PFSK-1 (cell line): Measurements from ENCODE around the gene TMEM132A.

Experiments used
- FOXP2 ChIP-seq: optimal IDR thresholded peaks from 2 replicates; pipeline ENCODE3; 2011; ENCODE audit warnings: borderline replicate concordance, control low read depth, inconsistent platforms; ENCODE audit not compliant: insufficient read depth; ENCODE audit errors: extremely low read length, extremely low read depth
- POLR2AphosphoS5 ChIP-seq: IDR thresholded peaks from 2 replicates; pipeline ENCODE4 v1.6.1; 2012; ENCODE audit warnings: low read depth, mild to moderate bottlenecking, control low read depth, low read length, moderate library complexity
- REST ChIP-seq, 2 experiments: IDR thresholded peaks; 2 replicates each; pipeline versions ENCODE4 v1.6.1 to v1.8.0; 2011 to 2012; ENCODE audit warnings: low read depth in 2 of 2, low read length in 2 of 2, control low read depth in 1 of 2, inconsistent platforms in 1 of 2, mild to moderate bottlenecking in 1 of 2, moderate library complexity in 1 of 2; ENCODE audit not compliant: insufficient read depth in 1 of 2
- SIN3A ChIP-seq: IDR thresholded peaks from 2 replicates; pipeline ENCODE4 v1.6.1; 2012; ENCODE audit warnings: mild to moderate bottlenecking, low read length, moderate library complexity, borderline replicate concordance; ENCODE audit not compliant: insufficient read depth
- TAF1 ChIP-seq: IDR thresholded peaks from 2 replicates; pipeline ENCODE4 v1.6.1; 2012; ENCODE audit warnings: low read length, control low read depth, borderline replicate concordance; ENCODE audit not compliant: insufficient read depth

The TMEM132A gene

GRCh38 chr11:60891103-60891741 is 33.0 kb upstream of the TMEM132A start:
- TF ChIP-seq TAF1 (no peak), SIN3A (no peak), POLR2AphosphoS5 (no peak), REST (IDR thresholded peaks at IDR 0.05; ENCODE audit: insufficient read depth in 1 of 2, low read depth in 2 of 2, low read length in 2 of 2) (no peak), FOXP2 (no peak)

- TF ChIP-seq REST (IDR thresholded peaks at IDR 0.05; ENCODE audit: insufficient read depth in 1 of 2, low read depth in 2 of 2, low read length in 2 of 2) (no peak), TAF1 (no peak), FOXP2 (no peak), POLR2AphosphoS5 (no peak)
Observed at GRCh38 chr11:60895687-60896086, 28.6 kb upstream of the TMEM132A start.

GRCh38 chr11:60897496-60897895 is 26.8 kb upstream of the TMEM132A start:
- TF ChIP-seq POLR2AphosphoS5 = no peak
- TF ChIP-seq FOXP2 = no peak
- TF ChIP-seq SIN3A = no peak
- TF ChIP-seq TAF1 = no peak
- no peak for TF ChIP-seq REST (IDR thresholded peaks at IDR 0.05; ENCODE audit: insufficient read depth in 1 of 2, low read depth in 2 of 2, low read length in 2 of 2)

GRCh38 chr11:60899046-60899936 is 25.0 kb upstream of the TMEM132A start:
- TF ChIP-seq REST (IDR thresholded peaks at IDR 0.05; ENCODE audit: insufficient read depth in 1 of 2, low read depth in 2 of 2, low read length in 2 of 2) (no peak), TAF1 (no peak), SIN3A (no peak), POLR2AphosphoS5 (no peak), FOXP2 (no peak)

- no peak for TF ChIP-seq SIN3A
- no peak for TF ChIP-seq FOXP2
- TF ChIP-seq TAF1 = no peak
Observed at GRCh38 chr11:60899977-60900376, 24.3 kb upstream of the TMEM132A start.
